HCT116 (cell line): ENCODE measurements around the gene PDE6A. TPM values are rescaled to one million over a fixed set of nuclear protein-coding genes. Genes with fewer than 3 reads are reported as not detected.

ENCODE experiments used
- ATAC-seq: fragments of 200-7000 bp; cut with Tn5 transposase; 2 replicates; pipeline ENCODE4 v1.9.1; 2020; ENCODE audit warnings: mild to moderate bottlenecking, moderate library complexity
- BruUV-seq: library from RNA; stranded (reverse); fragments of 400-500 nt; replicated peaks from 2 replicates; lab custom pipeline; 2021; lab: Mats Ljungman, UMichigan
- CTCF ChIA-PET: fragments of 300-600 bp; sonication (Branson Sonifier 250); formaldehyde crosslinking; loops from one replicate; lab custom pipeline; 2021; ENCODE audit warnings: antibody characterized with exemption; lab: Charles Lee
- POLR2A ChIA-PET: fragments of 300-600, 350-600 bp; sonication (Branson Sonifier 250); formaldehyde crosslinking; loops from one replicate; lab custom pipeline; 2021; ENCODE audit warnings: antibody characterized with exemption; lab: Charles Lee
- RAD21 ChIA-PET, 2 experiments: fragments of 300-600 bp; sonication (Branson Sonifier 250); formaldehyde crosslinking; loops; one replicate each; lab custom pipeline; 2023; ENCODE audit warnings: low total read pairs in 2 of 2; ENCODE audit not compliant: uncharacterized antibody in 2 of 2, unreplicated experiment in 2 of 2, low non-redundant PET in 1 of 2; lab: Charles Lee
- DNase-seq: peaks from one replicate; pipeline ENCODE4 v3.0.0-alpha.2; 2010; ENCODE audit warnings: low read depth, low spot score
- H2AFZ ChIP-seq: fragments of 200-600 bp; shearing (Covaris generic), sonication (generic); 2 replicates; pipeline ENCODE4 v1.6.1; 2017; ENCODE audit warnings: low read depth, mixed run types, mixed read lengths, antibody characterized with exemption, low read length; ENCODE audit not compliant: poor library complexity, severe bottlenecking
- H3K27ac ChIP-seq: 2 replicates; pipeline ENCODE4 v1.5.1; 2012; ENCODE audit warnings: low read depth, low read length
- H3K27me3 ChIP-seq: fragments of 200-600 bp; sonication (generic); 2 replicates; pipeline ENCODE4 v1.6.1; 2016; ENCODE audit warnings: mixed run types, low read length, mixed read lengths; ENCODE audit not compliant: insufficient read depth
- H3K36me3 ChIP-seq, 2 experiments: fragments of 200-500 bp in 1 of 2; fragments of 200-600 bp in 1 of 2; sonication (Bioruptor generic) in 1 of 2; sonication (generic) in 1 of 2; 2 replicates each; pipeline versions ENCODE4 v1.5.1 to v1.6.1; 2014 to 2016; ENCODE audit warnings: low read length in 2 of 2, inconsistent platforms in 1 of 2, mixed read lengths in 1 of 2, mixed run types in 1 of 2; ENCODE audit not compliant: insufficient read depth in 2 of 2, control insufficient read depth in 1 of 2
- H3K4me1 ChIP-seq, 2 experiments: fragments of 200-600 bp in 1 of 2; sonication (generic) in 1 of 2; 2 replicates each; pipeline versions ENCODE4 v1.5.1 to v1.6.1; 2012 to 2017; ENCODE audit warnings: low read length in 2 of 2, inconsistent platforms in 1 of 2, mild to moderate bottlenecking in 1 of 2, mixed read lengths in 1 of 2, mixed run types in 1 of 2, moderate library complexity in 1 of 2; ENCODE audit not compliant: insufficient read depth in 2 of 2, control insufficient read depth in 1 of 2
- H3K4me2 ChIP-seq: fragments of 200-600 bp; sonication (generic); 2 replicates; pipeline ENCODE4 v1.6.1; 2017; ENCODE audit warnings: mixed run types, low read length, mixed read lengths
- H3K4me3 ChIP-seq, 2 experiments: fragments of 200-600 bp in 1 of 2; sonication (generic) in 1 of 2; replicated peaks in 1 of 2; 2 replicates each; pipeline ENCODE4 v1.5.1; 2011 to 2016; ENCODE audit warnings: low read length in 2 of 2, control low read depth in 1 of 2, low read depth in 1 of 2, mild to moderate bottlenecking in 1 of 2, mixed read lengths in 1 of 2, mixed run types in 1 of 2
- H3K79me2 ChIP-seq: fragments of 200-600 bp; sonication (generic); 2 replicates; pipeline ENCODE4 v1.6.1; 2017; ENCODE audit warnings: mild to moderate bottlenecking, mixed run types, low read length, moderate library complexity, mixed read lengths; ENCODE audit not compliant: insufficient read depth
- H3K9ac ChIP-seq: fragments of 200-600 bp; sonication (generic); 2 replicates; pipeline ENCODE4 v1.6.1; 2016; ENCODE audit warnings: low read length, mixed read lengths
- H3K9me2 ChIP-seq: fragments of 200-600 bp; sonication (generic), shearing (Covaris generic); 2 replicates; pipeline ENCODE4 v1.6.1; 2017; ENCODE audit warnings: mixed run types, mild to moderate bottlenecking, moderate library complexity; ENCODE audit not compliant: insufficient read depth
- H3K9me3 ChIP-seq, 2 experiments: fragments of 200-500 bp in 1 of 2; fragments of 200-600 bp in 1 of 2; sonication (Bioruptor generic) in 1 of 2; sonication (generic) in 1 of 2; 2 replicates each; pipeline ENCODE4 v1.6.1; 2014 to 2017; ENCODE audit warnings: low read length in 2 of 2, mixed read lengths in 2 of 2, inconsistent platforms in 1 of 2, low read depth in 1 of 2, mild to moderate bottlenecking in 1 of 2, mixed run types in 1 of 2, moderate library complexity in 1 of 2; ENCODE audit not compliant: control insufficient read depth in 1 of 2, insufficient read depth in 1 of 2
- H4K20me1 ChIP-seq: fragments of 200-600 bp; sonication (generic), shearing (Covaris generic); 2 replicates; pipeline ENCODE4 v1.6.1; 2017; ENCODE audit warnings: mixed run types, mild to moderate bottlenecking, moderate library complexity; ENCODE audit not compliant: insufficient read depth
- CBX3 ChIP-seq: IDR thresholded peaks from 2 replicates; pipeline ENCODE4 v1.6.1; 2012; ENCODE audit warnings: low read depth
- EZH2phosphoT487 ChIP-seq: fragments of 200-600 bp; IDR thresholded peaks from 2 replicates; pipeline ENCODE4 v1.6.1; 2018; ENCODE audit warnings: antibody characterized with exemption, borderline replicate concordance
- JUND ChIP-seq: IDR thresholded peaks from 2 replicates; pipeline ENCODE4 v1.6.1; 2012
- POLR2A ChIP-seq: IDR thresholded peaks from 2 replicates; pipeline ENCODE4 v1.7.0; 2011; ENCODE audit warnings: borderline replicate concordance; ENCODE audit not compliant: insufficient read depth, insufficient read length; ENCODE audit errors: extremely low read depth
- POLR2AphosphoS5 ChIP-seq: IDR thresholded peaks from 2 replicates; pipeline ENCODE4 v1.6.1; 2011; ENCODE audit warnings: mild to moderate bottlenecking, low read depth, low read length, moderate library complexity
- RAD21 ChIP-seq: IDR thresholded peaks from 2 replicates; pipeline ENCODE4 v1.6.1; 2012; ENCODE audit warnings: low read depth, mild to moderate bottlenecking
- SP1 ChIP-seq: IDR thresholded peaks from 2 replicates; pipeline ENCODE4 v1.6.1; 2012; ENCODE audit warnings: low read depth
- SRF ChIP-seq: IDR thresholded peaks from 2 replicates; pipeline ENCODE4 v1.6.1; 2012; ENCODE audit warnings: low read depth
- TCF7L2 ChIP-seq: IDR thresholded peaks from 2 replicates; pipeline ENCODE4 v1.7.0; 2011; ENCODE audit warnings: borderline replicate concordance, inconsistent platforms; ENCODE audit not compliant: insufficient read depth, insufficient read length; ENCODE audit errors: extremely low read depth
- YY1 ChIP-seq: IDR thresholded peaks from 2 replicates; pipeline ENCODE4 v1.6.1; 2011; ENCODE audit warnings: low read length, low read depth, moderate library complexity, mild to moderate bottlenecking; ENCODE audit not compliant: insufficient replicate concordance; ENCODE audit errors: extremely low read depth
- intact Hi-C: fragments of 100-400 bp; cut with micrococcal nuclease; formaldehyde crosslinking; loops from 2 replicates; pipeline ENCODE4 v1.10.0; 2022
- total RNA-seq: library from RNA; stranded (reverse); gene quantifications from one replicate; pipeline ENCODE4 v1.2.1, GENCODE V29; 2021; ENCODE audit not compliant: unreplicated experiment
- TF ChIP-seq, protein P1 (sequence below): IDR thresholded peaks from 2 replicates; pipeline ENCODE4 v1.6.1; 2012
- TF ChIP-seq, protein P2 (sequence below): IDR thresholded peaks from 2 replicates; pipeline ENCODE4 v1.6.1; 2012
- TF ChIP-seq, protein P3 (sequence below): IDR thresholded peaks from 2 replicates; pipeline ENCODE4 v1.6.1; 2012; ENCODE audit warnings: low read depth
- TF ChIP-seq, protein P4 (sequence below), 3 experiments: fragments of 200-600 bp in 1 of 3; sonication (generic) in 1 of 3; IDR thresholded peaks in 2 of 3; conservative IDR thresholded peaks in 1 of 3; 2 replicates each; pipeline ENCODE4 v1.5.1; 2012 to 2017; ENCODE audit warnings: low read depth in 2 of 3, low read length in 2 of 3, antibody characterized with exemption in 1 of 3, borderline replicate concordance in 1 of 3, control low read depth in 1 of 3, mild to moderate bottlenecking in 1 of 3, mixed read lengths in 1 of 3, mixed run types in 1 of 3, moderate library complexity in 1 of 3; ENCODE audit not compliant: insufficient read depth in 1 of 3

Gene PDE6A
- total RNA-seq, 1 experiment from 2014 or later, result not detected

DNA sequence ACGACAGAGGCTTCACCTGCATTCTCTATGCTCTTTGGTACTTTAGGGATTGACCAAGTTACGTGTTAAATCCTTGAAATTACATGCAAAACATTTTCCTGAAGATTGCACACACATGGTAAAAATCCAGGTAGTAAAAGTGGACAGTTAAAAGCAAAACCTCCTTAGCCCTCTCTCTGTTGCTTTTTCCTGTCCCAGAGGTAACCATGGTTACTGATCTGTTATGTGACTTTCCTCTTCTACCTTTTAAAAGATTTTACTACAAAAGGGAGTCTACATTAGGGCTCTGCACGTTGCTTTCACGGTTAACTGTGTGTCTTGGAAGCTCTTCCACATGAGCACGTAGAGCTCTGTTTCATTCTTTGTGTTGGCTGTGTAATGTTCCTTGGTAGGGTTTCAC, 117.5 kb downstream of the PDE6A start:
- RAD21 ChIA-PET, result interaction anchor here in 1 of 2 experiments (1.5 kb wide), 1 partner anchor 159 kb away, joined by 6 read pairs; no protein-coding TSS in a partner anchor
- intact Hi-C loops, result no loop called here
- CTCF ChIA-PET, result interaction anchor here (2.1 to 7.0 kb wide), 5 partner anchors 25 to 190 kb away, joined by 11 to 54 read pairs (median 15); no protein-coding TSS in a partner anchor

DNA sequence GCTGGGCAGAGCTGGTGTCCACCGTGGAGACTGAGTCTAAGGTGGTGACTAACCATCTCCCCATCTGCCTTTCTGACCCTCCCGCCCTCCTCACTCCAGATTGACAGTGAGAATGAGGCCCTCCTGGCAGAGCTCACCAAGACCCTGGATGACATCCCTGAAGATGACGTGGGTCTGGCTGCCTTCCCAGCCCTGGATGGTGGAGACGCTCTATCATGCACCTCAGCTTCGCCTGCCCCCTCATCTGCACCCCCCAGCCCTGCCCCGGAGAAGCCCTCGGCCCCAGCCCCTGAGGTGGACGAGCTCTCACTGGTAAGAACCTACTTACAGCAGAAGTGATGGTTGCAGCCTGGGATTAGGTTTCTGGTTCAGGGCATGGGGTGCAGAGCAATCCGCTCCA, 118.0 kb downstream of the PDE6A start:
- DNase-seq (no peak), ATAC-seq (no peak)
- no peak overlapping the region for H3K27ac ChIP-seq
- intact Hi-C loops, result no loop called here
- H3K9me2 ChIP-seq, result no peaks in the 10 kb centered on the region
- peaks cover 0 to 5% of the 10 kb centered on the region in 2 experiments; a peak in 1 of 4 replicates for H3K4me1 ChIP-seq
- RAD21 ChIA-PET, result interaction anchor here in 1 of 2 experiments (1.5 kb wide), 1 partner anchor 158 kb away, joined by 6 read pairs; no protein-coding TSS in a partner anchor
- H2AFZ ChIP-seq, result no peak overlapping the region
- no peak overlapping the region for H3K4me2 ChIP-seq
- H4K20me1 ChIP-seq, result no peaks in the 10 kb centered on the region
- no peak overlapping the region for H3K4me3 ChIP-seq
- no peaks in the 10 kb centered on the region for H3K27me3 ChIP-seq
- BruUV-seq, result no TSS peak
- no peak overlapping the region for H3K9ac ChIP-seq
- no peaks in the 10 kb centered on the region for H3K79me2 ChIP-seq
- CTCF ChIA-PET, result interaction anchor here (3.5 to 7.0 kb wide), 3 partner anchors 26 to 189 kb away, joined by 14 to 54 read pairs (median 15); no protein-coding TSS in a partner anchor
- H3K36me3 ChIP-seq, result no peaks in the 10 kb centered on the region
- POLR2A ChIA-PET, result no interaction called here
- no peaks in the 10 kb centered on the region for H3K9me3 ChIP-seq
- TF ChIP-seq RAD21 (no peak), TCF7L2 (no peak), SRF (no peak), YY1 (no peak), SP1 (no peak), EZH2phosphoT487 (no peak), JUND (no peak), CBX3 (no peak), POLR2A (no peak), POLR2AphosphoS5 (no peak)
- TF ChIP-seq, protein P1, sequence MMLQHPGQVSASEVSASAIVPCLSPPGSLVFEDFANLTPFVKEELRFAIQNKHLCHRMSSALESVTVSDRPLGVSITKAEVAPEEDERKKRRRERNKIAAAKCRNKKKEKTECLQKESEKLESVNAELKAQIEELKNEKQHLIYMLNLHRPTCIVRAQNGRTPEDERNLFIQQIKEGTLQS, result no peak
- TF ChIP-seq, protein P2, sequence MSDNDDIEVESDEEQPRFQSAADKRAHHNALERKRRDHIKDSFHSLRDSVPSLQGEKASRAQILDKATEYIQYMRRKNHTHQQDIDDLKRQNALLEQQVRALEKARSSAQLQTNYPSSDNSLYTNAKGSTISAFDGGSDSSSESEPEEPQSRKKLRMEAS, result no peak
- TF ChIP-seq, protein P3, sequence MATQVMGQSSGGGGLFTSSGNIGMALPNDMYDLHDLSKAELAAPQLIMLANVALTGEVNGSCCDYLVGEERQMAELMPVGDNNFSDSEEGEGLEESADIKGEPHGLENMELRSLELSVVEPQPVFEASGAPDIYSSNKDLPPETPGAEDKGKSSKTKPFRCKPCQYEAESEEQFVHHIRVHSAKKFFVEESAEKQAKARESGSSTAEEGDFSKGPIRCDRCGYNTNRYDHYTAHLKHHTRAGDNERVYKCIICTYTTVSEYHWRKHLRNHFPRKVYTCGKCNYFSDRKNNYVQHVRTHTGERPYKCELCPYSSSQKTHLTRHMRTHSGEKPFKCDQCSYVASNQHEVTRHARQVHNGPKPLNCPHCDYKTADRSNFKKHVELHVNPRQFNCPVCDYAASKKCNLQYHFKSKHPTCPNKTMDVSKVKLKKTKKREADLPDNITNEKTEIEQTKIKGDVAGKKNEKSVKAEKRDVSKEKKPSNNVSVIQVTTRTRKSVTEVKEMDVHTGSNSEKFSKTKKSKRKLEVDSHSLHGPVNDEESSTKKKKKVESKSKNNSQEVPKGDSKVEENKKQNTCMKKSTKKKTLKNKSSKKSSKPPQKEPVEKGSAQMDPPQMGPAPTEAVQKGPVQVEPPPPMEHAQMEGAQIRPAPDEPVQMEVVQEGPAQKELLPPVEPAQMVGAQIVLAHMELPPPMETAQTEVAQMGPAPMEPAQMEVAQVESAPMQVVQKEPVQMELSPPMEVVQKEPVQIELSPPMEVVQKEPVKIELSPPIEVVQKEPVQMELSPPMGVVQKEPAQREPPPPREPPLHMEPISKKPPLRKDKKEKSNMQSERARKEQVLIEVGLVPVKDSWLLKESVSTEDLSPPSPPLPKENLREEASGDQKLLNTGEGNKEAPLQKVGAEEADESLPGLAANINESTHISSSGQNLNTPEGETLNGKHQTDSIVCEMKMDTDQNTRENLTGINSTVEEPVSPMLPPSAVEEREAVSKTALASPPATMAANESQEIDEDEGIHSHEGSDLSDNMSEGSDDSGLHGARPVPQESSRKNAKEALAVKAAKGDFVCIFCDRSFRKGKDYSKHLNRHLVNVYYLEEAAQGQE, result no peak
- TF ChIP-seq, protein P4, sequence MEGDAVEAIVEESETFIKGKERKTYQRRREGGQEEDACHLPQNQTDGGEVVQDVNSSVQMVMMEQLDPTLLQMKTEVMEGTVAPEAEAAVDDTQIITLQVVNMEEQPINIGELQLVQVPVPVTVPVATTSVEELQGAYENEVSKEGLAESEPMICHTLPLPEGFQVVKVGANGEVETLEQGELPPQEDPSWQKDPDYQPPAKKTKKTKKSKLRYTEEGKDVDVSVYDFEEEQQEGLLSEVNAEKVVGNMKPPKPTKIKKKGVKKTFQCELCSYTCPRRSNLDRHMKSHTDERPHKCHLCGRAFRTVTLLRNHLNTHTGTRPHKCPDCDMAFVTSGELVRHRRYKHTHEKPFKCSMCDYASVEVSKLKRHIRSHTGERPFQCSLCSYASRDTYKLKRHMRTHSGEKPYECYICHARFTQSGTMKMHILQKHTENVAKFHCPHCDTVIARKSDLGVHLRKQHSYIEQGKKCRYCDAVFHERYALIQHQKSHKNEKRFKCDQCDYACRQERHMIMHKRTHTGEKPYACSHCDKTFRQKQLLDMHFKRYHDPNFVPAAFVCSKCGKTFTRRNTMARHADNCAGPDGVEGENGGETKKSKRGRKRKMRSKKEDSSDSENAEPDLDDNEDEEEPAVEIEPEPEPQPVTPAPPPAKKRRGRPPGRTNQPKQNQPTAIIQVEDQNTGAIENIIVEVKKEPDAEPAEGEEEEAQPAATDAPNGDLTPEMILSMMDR (IDR thresholded peaks at IDR 0.05 in 2 of 3, conservative IDR thresholded peaks at IDR 0.05 in 1 of 3; ENCODE audit: borderline replicate concordance in 1 of 3, insufficient read depth in 1 of 3, low read depth in 2 of 3, low read length in 2 of 3), result no peak

More for the DNA sequence above, 117.5 kb downstream of the PDE6A start:
- POLR2A ChIA-PET, result no interaction called here
- H2AFZ ChIP-seq, result no peak overlapping the region
- peaks cover 0 to 5% of the 10 kb centered on the region in 2 experiments; a peak in 1 of 4 replicates for H3K4me1 ChIP-seq
- no peaks in the 10 kb centered on the region for H3K9me2 ChIP-seq
- no peaks in the 10 kb centered on the region for H3K36me3 ChIP-seq
- no peaks in the 10 kb centered on the region for H4K20me1 ChIP-seq
- no peak overlapping the region for H3K4me2 ChIP-seq
- no peak overlapping the region for H3K9ac ChIP-seq
- H3K9me3 ChIP-seq, result no peaks in the 10 kb centered on the region
- no peak overlapping the region for H3K4me3 ChIP-seq
- H3K27ac ChIP-seq, result no peak overlapping the region
- no peaks in the 10 kb centered on the region for H3K27me3 ChIP-seq
- DNase-seq (no peak), ATAC-seq (no peak)
- BruUV-seq, result no TSS peak
- H3K79me2 ChIP-seq, result no peaks in the 10 kb centered on the region
- no peak for TF ChIP-seq JUND
